Keratinocyte (primary cell): Measurements from ENCODE around the gene OLFML2A.

ENCODE experiments used
- EZH2 ChIP-seq: IDR thresholded peaks from one replicate; pipeline ENCODE4 v1.6.1; 2012; ENCODE audit warnings: inconsistent platforms, mild to moderate bottlenecking, low read length, moderate library complexity
- TF ChIP-seq, protein P1 (sequence below), 3 experiments: IDR thresholded peaks in 1 of 3; conservative IDR thresholded peaks in 1 of 3; optimal IDR thresholded peaks in 1 of 3; 2 replicates in 2 of 3; 3 replicates in 1 of 3; pipeline versions ENCODE3 to v1.5.1; 2011; ENCODE audit warnings: low read length in 3 of 3, mild to moderate bottlenecking in 3 of 3, moderate library complexity in 2 of 3, control low read depth in 1 of 3, inconsistent platforms in 1 of 3; ENCODE audit not compliant: insufficient read depth in 2 of 3; ENCODE audit errors: extremely low read depth in 1 of 3

DNA sequence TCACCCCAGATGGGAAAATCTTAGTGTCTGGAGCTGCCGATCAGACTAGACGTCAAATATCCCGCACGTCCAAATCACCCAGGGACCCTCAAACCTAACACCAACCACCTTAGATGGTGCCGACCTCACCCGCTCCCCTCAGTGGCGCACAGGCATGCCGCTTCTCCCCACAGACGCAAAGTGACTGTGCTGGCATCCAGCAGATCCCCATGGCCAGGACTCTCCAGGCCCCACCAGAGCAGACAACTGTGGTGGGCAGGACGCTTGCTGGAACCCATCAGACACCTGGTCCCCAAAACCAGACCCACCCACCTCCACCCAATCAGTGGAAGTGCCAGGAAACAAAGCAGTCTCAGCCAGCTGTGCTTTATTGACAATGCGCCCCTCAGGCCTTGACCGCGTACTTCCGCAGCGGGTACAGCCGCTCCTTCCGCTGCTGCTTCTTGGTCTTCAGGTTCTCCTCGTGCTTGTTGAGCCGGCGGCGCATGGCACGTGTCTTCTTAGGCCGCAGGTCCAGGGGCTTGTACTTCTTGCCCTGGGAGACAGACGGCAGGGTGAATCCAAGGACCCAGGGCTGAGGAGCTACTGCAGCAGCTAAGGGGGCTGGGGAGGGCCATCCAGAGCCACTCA, 80.7 kb downstream of the OLFML2A start:
- no peak for TF ChIP-seq EZH2
- TF ChIP-seq, protein P1, sequence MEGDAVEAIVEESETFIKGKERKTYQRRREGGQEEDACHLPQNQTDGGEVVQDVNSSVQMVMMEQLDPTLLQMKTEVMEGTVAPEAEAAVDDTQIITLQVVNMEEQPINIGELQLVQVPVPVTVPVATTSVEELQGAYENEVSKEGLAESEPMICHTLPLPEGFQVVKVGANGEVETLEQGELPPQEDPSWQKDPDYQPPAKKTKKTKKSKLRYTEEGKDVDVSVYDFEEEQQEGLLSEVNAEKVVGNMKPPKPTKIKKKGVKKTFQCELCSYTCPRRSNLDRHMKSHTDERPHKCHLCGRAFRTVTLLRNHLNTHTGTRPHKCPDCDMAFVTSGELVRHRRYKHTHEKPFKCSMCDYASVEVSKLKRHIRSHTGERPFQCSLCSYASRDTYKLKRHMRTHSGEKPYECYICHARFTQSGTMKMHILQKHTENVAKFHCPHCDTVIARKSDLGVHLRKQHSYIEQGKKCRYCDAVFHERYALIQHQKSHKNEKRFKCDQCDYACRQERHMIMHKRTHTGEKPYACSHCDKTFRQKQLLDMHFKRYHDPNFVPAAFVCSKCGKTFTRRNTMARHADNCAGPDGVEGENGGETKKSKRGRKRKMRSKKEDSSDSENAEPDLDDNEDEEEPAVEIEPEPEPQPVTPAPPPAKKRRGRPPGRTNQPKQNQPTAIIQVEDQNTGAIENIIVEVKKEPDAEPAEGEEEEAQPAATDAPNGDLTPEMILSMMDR (optimal IDR thresholded peaks at IDR 0.05 in 1 of 3, IDR thresholded peaks at IDR 0.05 in 1 of 3, conservative IDR thresholded peaks at IDR 0.05 in 1 of 3; ENCODE audit: extremely low read depth in 1 of 3, insufficient read depth in 2 of 3, low read length in 3 of 3): no peak
